Rectal smooth muscle tissue (tissue), 1 donor: ENCODE measurements around the gene SLC34A1.

Experiments
- H3K27ac ChIP-seq: one replicate; pipeline ENCODE4 v1.7.0; 2013; ENCODE audit warnings: low read depth, low read length, inconsistent platforms
- H3K27me3 ChIP-seq: one replicate; pipeline ENCODE4 v1.7.0; 2013; ENCODE audit warnings: low read length; ENCODE audit not compliant: control insufficient read depth, insufficient read depth
- H3K36me3 ChIP-seq: one replicate; pipeline ENCODE4 v1.7.0; 2013; ENCODE audit warnings: low read length; ENCODE audit not compliant: control insufficient read depth, insufficient read depth
- H3K4me1 ChIP-seq: one replicate; pipeline ENCODE4 v1.7.0; 2013; ENCODE audit warnings: low read length; ENCODE audit not compliant: control insufficient read depth, insufficient read depth
- H3K4me3 ChIP-seq: one replicate; pipeline ENCODE4 v1.7.0; 2013; ENCODE audit warnings: low read length
- H3K9ac ChIP-seq: one replicate; pipeline ENCODE4 v1.7.0; 2013; ENCODE audit warnings: low read length

The SLC34A1 gene

DNA sequence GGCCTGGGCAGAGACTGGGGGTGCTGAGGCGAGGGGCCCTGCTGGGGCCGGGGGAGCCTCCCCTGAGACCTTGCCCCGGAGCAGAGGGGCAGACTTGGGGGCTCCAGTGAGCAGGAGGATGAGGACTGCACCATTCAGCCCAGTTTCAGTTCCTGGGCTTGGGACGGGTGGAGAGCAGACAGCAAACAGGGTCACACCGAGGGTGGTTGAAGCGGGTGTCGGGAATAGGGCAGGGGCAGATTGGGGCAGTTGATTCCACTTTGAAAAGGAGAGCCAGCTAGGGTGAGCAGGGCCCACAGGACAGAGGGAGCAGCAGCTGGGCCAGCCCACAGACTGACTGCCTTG, 46.7 kb downstream of the SLC34A1 start:
- Histone ChIP-seq H3K36me3 (peaks cover 25% of the 10 kb centered on the region), H3K27ac (no peak overlapping the region), H3K9ac (no peak overlapping the region), H3K4me3 (no peak overlapping the region), H3K27me3 (no peaks in the 10 kb centered on the region), H3K4me1 (peaks cover 7% of the 10 kb centered on the region)

DNA sequence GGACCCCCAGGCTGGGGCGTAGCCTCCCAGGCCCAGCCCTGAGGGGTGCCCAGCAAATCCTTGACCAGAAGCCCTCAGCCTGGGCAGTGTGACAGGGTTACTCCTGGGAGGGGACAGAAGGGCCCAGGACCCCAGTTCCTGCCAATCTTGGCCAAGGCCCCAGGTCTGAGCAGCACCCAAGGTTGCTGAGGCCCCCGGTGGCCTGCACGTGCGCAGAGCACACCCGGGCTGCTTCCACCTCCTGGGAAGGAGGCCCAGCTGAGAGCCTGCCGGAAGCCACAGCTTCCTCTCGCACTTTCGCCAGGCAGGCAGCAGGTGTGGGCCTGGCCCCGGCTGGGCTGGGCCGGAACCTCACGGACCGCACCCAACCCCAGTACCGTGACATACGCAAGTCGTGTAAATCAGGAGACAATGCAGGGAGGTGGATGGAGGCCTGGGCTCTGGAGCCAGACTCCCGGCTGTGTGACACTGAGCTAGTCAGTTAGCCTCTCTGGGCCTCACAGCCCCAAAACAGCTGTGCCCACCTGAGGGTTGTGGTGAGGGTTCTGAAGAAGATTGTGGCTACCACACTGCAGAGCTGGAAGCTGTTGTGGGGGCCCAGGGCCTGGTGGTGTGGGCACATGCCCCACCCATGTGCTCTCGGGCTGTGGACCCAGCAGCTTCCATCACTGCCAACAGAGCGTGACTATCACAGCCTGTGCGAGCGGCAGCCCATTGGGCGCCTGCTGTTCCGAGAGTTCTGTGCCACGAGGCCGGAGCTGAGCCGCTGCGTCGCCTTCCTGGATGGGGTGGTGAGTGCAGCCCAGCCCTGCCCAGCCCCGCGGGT, 47.3 kb downstream of the SLC34A1 start:
- peaks cover 29% of the 10 kb centered on the region for H3K36me3 ChIP-seq
- peak overlapping the region; percentile 10 for H3K27ac ChIP-seq
- no peak overlapping the region for H3K9ac ChIP-seq
- H3K4me1 ChIP-seq = peaks cover 7% of the 10 kb centered on the region
- peak overlapping the region; percentile 23 for H3K4me3 ChIP-seq
- no peaks in the 10 kb centered on the region for H3K27me3 ChIP-seq

DNA sequence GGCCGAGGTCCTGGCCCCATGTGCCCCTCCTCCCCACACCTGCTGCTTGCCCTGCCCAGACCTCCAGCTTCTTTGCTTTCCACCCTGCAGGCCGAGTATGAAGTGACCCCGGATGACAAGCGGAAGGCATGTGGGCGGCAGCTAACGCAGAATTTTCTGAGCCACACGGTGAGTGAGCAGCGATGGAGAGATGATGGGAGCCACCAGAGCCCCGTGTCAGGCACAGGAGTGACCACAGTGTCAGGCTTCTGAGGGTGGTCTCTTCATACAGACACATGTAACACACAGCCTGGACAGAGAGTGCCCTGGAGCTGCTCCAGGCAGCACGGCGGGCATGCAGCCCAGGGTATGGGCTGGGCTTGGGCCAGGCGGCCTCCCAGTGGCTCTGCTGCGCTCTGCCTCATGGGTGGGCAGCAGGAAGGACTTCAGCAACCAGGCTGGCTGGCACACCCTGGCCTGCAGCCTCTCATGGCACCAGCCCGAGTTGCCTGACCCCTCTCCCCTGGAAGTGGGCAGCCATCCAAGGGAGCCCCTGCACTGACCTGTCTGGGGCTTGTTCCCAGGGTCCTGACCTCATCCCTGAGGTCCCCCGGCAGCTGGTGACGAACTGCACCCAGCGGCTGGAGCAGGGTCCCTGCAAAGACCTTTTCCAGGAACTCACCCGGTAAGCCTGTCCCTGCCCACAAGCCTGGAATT, 48.1 kb downstream of the SLC34A1 start:
- H3K36me3 ChIP-seq = peaks cover 31% of the 10 kb centered on the region
- peaks cover 4% of the 10 kb centered on the region for H3K4me1 ChIP-seq
- peak overlapping the region; percentile 23 for H3K4me3 ChIP-seq
- peak overlapping the region; percentile 10 for H3K27ac ChIP-seq
- peak overlapping the region; percentile 6 for H3K9ac ChIP-seq
- no peaks in the 10 kb centered on the region for H3K27me3 ChIP-seq

DNA sequence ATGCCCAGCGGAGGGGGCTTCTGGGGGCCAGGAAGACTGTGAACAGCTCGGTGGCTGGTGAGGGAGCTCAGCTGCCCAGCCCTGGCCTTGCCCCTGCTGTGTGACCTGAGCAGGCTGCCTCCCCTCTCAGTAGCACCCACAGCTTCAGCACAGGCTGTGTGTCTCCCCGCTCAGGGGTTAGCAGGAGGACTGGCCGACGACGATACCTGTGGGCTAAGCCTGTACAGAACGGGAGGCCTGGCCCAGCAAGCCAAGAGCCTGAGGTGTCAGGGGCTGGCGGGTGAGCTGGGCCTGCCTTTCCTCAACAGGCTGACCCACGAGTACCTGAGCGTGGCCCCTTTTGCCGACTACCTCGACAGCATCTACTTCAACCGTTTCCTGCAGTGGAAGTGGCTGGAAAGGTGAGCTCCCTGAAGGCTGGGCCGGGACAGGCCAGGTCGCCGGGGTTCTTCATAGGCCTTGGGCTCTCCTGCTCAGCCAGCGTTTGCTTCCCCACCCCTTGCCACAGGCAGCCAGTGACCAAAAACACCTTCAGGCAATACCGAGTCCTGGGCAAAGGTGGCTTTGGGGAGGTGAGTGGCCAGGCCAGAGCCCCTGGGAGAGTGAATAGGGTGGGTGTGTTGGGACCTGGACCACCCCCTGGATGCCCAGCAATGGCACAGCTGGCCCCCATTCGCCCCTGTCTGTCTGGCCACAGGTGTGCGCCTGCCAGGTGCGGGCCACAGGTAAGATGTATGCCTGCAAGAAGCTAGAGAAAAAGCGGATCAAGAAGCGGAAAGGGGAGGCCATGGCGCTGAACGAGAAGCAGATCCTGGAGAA, 48.8 kb downstream of the SLC34A1 start:
- peaks cover 31% of the 10 kb centered on the region for H3K36me3 ChIP-seq
- H3K27ac ChIP-seq = no peak overlapping the region
- no peaks in the 10 kb centered on the region for H3K4me1 ChIP-seq
- H3K27me3 ChIP-seq = no peaks in the 10 kb centered on the region
- H3K9ac ChIP-seq = no peak overlapping the region
- no peak overlapping the region for H3K4me3 ChIP-seq

DNA sequence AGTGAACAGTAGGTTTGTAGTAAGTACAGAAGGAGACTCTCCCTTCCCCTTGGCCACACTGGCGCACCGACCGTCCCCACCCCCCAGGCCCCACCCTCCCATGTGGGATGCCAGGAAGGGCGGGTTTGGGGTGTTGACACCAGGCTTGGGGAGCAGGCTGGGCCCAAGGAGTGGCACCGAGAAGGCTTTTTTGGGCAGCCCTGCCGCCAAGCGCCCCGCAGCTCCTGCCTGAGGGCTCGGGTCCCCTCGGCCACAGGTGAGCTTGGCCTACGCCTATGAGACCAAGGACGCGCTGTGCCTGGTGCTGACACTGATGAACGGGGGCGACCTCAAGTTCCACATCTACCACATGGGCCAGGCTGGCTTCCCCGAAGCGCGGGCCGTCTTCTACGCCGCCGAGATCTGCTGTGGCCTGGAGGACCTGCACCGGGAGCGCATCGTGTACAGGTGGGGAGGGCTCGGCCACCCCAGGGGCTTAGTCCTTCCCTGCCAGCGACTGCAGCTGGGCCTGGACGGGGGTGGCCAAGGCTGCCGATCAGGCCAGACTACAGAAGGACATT, 49.5 kb downstream of the SLC34A1 start:
- Histone ChIP-seq H3K9ac (no peak overlapping the region), H3K27me3 (no peaks in the 10 kb centered on the region), H3K27ac (no peak overlapping the region), H3K36me3 (peaks cover 33% of the 10 kb centered on the region), H3K4me1 (no peaks in the 10 kb centered on the region), H3K4me3 (no peak overlapping the region)

DNA sequence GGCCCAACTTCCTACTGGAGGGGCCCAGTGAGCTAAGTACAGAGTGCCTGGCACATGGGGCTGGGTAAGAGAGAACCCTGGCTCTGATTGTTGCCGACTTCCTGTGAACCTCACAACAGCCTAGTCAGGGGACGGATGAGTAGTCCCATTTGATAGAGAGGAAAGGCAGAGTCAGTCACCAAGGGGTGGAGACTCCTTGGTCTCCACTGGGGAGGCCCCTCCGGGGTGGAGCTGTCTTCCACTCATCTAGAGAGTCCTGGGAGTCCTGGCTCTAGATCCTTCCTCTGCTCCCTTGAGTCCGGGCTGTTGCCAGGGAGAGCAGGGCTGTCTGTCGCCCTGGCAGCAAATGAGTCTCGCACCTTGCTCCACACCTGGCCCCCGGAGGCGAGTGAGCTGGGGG, 50.2 kb downstream of the SLC34A1 start:
- Histone ChIP-seq H3K36me3 (peaks cover 33% of the 10 kb centered on the region), H3K9ac (no peak overlapping the region), H3K27me3 (no peaks in the 10 kb centered on the region), H3K27ac (no peak overlapping the region), H3K4me3 (no peak overlapping the region), H3K4me1 (no peaks in the 10 kb centered on the region)

DNA sequence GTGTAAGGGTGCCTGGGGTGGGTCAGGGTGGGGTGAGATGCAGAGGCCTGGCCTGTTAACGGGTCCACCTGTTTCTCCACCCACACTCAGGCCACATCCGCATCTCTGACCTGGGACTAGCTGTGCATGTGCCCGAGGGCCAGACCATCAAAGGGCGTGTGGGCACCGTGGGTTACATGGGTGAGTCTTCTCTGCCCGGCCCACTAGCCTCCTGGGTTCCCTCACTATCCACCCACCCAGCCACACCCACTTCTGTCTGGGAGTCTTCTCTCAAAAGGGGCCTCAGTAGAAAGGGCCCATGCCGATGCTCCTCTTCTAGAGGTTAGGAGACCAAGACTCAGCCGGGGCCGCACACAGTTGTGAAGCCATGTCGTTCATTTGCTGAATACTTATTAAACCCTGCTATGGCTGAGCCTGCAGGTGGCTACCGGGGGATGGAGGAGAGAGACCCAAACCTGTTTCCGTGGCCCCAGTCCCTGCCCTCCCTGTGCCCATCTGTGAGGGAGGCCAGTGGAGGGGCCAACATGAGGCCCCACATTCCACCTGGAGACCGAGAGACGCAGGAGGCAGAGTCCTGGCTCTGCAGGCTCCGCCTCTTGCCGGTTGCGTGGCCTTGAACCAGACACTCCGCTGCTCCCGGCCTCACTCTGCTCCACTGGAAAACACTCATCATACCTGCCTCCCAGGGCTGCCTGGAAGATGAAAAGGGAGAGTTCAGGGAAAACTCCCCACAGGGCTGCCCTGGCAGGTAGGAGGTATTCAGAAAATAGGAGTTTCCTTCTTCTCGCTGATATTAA, 50.9 kb downstream of the SLC34A1 start:
- no peaks in the 10 kb centered on the region for H3K4me1 ChIP-seq
- peaks cover 35% of the 10 kb centered on the region for H3K36me3 ChIP-seq
- no peak overlapping the region for H3K4me3 ChIP-seq
- H3K27me3 ChIP-seq = no peaks in the 10 kb centered on the region
- H3K9ac ChIP-seq = no peak overlapping the region
- H3K27ac ChIP-seq = no peak overlapping the region

DNA sequence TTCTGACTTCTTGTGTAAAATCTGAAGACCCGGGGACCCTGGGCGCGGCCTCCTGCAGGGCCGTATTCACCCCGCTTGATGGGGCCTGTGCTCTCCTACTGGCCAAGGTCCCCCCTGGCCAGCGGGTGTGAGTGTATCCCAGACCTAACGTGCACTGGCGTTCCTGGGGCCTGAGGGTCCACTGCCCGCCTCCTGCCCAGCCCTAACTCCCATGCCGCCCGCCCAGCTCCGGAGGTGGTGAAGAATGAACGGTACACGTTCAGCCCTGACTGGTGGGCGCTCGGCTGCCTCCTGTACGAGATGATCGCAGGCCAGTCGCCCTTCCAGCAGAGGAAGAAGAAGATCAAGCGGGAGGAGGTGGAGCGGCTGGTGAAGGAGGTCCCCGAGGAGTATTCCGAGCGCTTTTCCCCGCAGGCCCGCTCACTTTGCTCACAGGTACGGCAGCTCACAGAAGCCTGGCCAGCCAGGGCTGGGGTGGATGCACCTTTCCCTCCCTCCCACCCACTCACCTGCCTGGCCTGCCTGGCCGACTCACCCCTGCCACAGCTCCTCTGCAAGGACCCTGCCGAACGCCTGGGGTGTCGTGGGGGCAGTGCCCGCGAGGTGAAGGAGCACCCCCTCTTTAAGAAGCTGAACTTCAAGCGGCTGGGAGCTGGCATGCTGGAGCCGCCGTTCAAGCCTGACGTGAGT, 51.8 kb downstream of the SLC34A1 start:
- no peak overlapping the region for H3K4me3 ChIP-seq
- no peaks in the 10 kb centered on the region for H3K4me1 ChIP-seq
- H3K27me3 ChIP-seq = no peaks in the 10 kb centered on the region
- H3K27ac ChIP-seq = no peak overlapping the region
- peaks cover 30% of the 10 kb centered on the region for H3K36me3 ChIP-seq
- H3K9ac ChIP-seq = no peak overlapping the region

DNA sequence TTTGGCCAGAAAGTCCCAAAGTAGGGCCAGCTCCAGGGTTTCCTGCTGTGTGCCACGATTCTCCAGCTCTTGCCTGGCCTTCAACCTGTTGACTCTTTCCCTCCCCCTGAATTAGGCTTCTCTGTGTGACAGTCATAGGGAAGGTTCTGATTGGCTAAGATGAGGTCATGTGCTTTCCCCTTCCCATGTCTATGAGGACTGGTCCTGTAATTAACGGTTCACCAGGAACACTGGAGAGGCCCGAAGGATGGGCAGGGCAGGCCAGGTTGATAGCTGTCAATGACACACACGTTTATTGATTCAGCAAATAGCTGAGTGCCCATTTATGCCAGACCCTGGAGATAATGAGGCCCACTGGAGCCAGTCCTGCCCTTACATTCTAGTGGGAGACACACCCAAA, 53.4 kb downstream of the SLC34A1 start:
- no peak overlapping the region for H3K4me3 ChIP-seq
- no peak overlapping the region for H3K27ac ChIP-seq
- H3K36me3 ChIP-seq = peaks cover 26% of the 10 kb centered on the region
- H3K27me3 ChIP-seq = no peaks in the 10 kb centered on the region
- no peaks in the 10 kb centered on the region for H3K4me1 ChIP-seq
- H3K9ac ChIP-seq = no peak overlapping the region

DNA sequence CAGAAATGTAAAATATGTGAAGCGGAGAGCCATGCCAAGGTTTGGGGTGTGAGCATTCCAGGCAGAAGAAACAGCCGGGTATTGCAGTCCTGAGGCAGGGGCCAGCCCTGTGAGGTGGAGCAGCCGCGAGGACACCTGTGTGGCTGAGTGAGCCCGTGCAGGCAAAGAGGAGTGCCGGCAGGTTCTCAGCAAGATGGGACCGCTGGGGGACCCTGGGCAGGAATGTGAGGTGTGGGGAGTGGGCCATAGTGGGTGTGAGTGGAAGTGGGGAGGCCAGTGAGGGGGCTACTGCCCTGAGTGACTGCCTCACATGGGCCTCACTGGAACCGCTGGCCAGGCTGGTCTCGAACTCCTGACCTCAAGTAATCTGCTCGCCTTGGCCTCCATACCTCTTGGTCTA, 54.2 kb downstream of the SLC34A1 start:
- Histone ChIP-seq H3K27ac (no peak overlapping the region), H3K4me3 (no peak overlapping the region), H3K36me3 (peaks cover 22% of the 10 kb centered on the region), H3K4me1 (no peaks in the 10 kb centered on the region), H3K9ac (no peak overlapping the region), H3K27me3 (no peaks in the 10 kb centered on the region)

DNA sequence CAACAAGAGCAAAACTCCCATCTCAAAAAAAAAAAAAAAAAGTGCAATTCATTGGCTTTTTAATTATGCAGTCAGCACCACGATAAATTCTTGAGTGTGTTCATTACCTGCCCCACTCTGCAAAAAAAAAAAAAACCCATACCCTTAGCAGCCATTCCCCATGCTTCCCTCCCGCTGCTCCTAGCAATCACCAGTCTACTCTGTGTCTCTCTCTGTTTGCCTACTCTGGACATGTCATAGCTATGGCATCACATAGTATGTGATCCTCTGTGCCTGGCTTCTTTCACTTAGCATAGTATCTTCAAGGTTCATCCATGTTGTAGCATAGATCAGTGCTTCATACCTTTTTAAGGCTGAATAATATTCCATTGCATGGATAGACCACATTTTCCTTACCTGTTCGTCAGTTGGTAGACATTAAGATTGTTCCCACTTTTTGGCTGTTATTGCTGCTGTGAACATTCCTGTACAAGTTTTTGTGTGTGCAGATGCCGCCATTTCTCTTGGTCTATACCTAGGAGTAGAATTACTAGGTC, 55.4 kb downstream of the SLC34A1 start:
- Histone ChIP-seq H3K4me1 (no peaks in the 10 kb centered on the region), H3K4me3 (no peak overlapping the region), H3K36me3 (peaks cover 15% of the 10 kb centered on the region), H3K9ac (no peak overlapping the region), H3K27me3 (no peaks in the 10 kb centered on the region), H3K27ac (no peak overlapping the region)
